Cardiac septum (tissue), 1 donor: Measurements from ENCODE around the gene TRANK1. TPM values are rescaled to one million over a fixed set of nuclear protein-coding genes. Genes with fewer than 3 reads are reported as not detected.

Source experiments
- total RNA-seq: library from RNA; stranded (reverse); fragmentation: NEBNext Ultra II Directional; extraction: Animal tissue kit (Norgen Biotek cat#: 25700); gene quantifications from one replicate; pipeline ENCODE4 v1.2.1, GENCODE V29; 2021
- donor health status: DM: no; HTN: no; CAD: no.

TRANK1 gene
- total RNA-seq, 1 donor from 2014 or later = 6.3 TPM

Other genes starting within 250 kb of the TRANK1 start
- gene DCLK3, start 180.5 kb downstream of the TRANK1 start, total RNA-seq = 0.48 TPM
- gene EPM2AIP1, start 48.1 kb upstream of the TRANK1 start, total RNA-seq = 22.1 TPM
- 46.9 TPM for gene MLH1, start 48.5 kb upstream of the TRANK1 start, total RNA-seq
- gene LRRFIP2, start 229.5 kb upstream of the TRANK1 start, total RNA-seq = 135 TPM